Epithelial cell of prostate (primary cell): ENCODE results near the gene HHATL.
"Not testable (repeated sequence)": the region's sequence is repeated elsewhere in the genome, so short reads cannot be mapped to it uniquely, and the experiment has no call there.

ENCODE experiments used
- DNase-seq: peaks from one replicate; pipeline ENCODE4 v3.0.0-alpha.2; 2011; ENCODE audit warnings: low read depth, low spot score
- H3K27ac ChIP-seq: fragments of 450-650 bp; 2 replicates; pipeline ENCODE4 v1.5.1; 2017; ENCODE audit warnings: mild to moderate bottlenecking

HHATL gene

DNA sequence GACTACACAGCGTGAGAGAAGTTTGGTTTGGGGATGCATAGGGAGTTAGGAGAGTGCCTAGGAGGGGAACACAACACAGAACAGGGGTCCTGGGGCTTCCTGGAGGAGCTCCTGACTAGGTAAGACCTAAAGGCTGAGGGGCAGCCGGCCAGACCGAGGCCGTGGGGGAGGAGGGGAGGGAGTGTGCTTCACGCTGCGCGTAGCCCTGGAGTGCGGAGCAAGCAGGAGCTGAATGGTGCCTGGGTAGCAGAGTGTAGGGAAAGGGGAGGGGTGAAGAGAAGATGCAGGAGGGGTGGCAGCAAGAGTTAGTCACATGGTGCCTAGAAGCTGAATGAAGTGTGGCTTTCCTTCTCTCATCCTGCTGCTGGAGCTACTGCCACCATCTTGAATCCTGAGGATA is 32.4 kb upstream of the HHATL start:
- no peak overlapping the region for H3K27ac ChIP-seq
- DNase-seq = no peak

- no peak overlapping the region for H3K27ac ChIP-seq
- DNase-seq = no peak
Measured at GRCh38 chr3:42734263-42734860, 31.8 kb upstream of the HHATL start.

GRCh38 chr3:42733501-42734262 is 31.1 kb upstream of the HHATL start:
- no peak overlapping the region for H3K27ac ChIP-seq
- no peak for DNase-seq

- no peak overlapping the region for H3K27ac ChIP-seq
- DNase-seq = no peak
Measured at GRCh38 chr3:42732829-42733459, 30.3 kb upstream of the HHATL start.

- DNase-seq = no peak
- no peak overlapping the region for H3K27ac ChIP-seq
Measured at GRCh38 chr3:42732196-42732828, 29.7 kb upstream of the HHATL start.

GRCh38 chr3:42731476-42732195 is 29.0 kb upstream of the HHATL start:
- H3K27ac ChIP-seq = no peak overlapping the region
- DNase-seq = no peak

DNA sequence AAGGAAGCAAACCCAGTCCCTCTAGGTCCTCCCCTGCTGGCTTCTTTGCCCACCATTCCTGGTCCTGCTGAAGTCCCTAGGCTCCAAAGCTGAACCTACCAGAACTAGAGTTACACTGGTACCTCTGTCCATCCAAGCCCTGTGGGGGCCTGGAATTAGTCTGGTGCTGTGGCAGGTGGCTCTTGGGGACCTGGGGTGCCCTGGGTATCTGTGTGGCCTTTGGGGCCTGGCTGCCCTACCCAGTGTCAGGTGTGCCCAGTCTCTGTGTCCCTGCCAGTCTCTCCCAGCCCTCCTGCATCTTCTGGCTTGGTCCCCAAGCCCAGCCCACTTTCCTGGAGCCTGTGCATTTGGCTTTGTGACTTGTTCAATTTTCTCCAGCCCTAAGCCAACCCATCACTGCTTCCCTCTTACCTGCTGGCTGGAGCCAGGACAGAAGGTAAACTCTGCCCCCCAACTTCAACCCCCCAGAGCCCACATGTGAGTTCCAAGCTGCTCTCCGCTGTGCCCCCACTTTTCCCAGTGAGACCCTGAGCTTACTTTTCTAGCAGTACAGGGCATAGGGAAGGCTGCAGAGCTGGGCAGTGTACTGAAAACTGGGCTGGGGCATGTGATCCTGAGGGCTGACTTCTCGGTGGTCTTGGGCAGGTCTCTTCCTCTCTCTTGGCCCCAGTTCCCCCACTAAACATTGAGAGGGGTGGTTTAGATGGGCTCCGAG is 28.3 kb upstream of the HHATL start:
- no peak for DNase-seq
- H3K27ac ChIP-seq = no peak overlapping the region

DNA sequence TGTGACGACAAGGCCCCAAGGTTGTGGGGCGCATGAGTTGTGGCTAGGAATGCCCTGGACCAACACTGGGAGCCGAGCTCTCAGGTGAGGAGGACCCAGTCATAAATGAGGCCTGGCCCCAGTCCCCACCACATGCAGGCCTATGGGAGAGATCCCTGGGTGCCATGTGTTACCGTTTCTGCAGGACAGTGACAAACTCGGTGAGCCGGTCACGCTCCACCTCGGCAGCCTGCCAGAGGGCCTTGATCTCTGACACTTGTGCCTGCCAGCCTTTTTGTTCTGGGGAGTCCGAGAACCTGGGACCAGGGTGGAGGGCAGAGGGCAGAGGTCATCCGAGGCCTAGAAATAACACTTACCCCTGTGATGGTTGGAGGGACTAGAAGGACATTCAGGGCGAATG is 27.7 kb upstream of the HHATL start:
- no peak for DNase-seq
- no peak overlapping the region for H3K27ac ChIP-seq

DNA sequence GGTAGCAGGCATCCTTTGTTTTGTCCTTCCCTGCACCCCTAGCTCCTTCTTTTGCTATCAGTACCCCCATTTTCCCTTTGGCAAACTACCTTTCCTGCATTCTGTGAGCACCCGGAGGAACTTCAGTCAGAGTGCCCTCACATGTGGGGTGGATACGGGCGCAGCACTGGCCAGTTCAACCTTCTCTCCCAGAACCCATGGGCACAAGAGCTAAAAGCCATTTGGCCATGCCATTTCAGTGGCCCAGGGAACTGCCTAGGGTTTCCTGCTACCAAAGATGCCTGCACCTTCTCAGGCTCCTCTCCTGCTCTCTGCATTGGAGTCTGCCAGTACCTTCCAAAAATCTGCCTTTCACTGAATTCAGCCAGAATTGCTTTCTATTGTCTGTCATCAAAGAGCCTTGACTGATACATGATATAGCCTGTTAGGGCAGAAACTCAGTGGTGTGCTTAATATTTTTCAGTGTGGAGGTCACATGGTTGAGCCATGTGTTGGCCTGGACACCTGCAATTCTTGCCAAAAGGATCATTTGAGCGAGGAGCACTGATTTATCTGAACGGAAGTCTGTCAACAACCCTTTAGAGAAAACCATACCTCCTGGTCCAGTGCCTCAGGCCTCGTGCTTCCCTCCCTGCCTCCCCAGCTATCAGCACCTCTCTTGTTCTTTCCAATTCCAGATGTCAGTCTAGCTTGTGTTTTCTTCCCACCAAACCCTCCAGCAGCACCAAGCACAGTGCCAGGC is 27.0 kb upstream of the HHATL start:
- no peak overlapping the region for H3K27ac ChIP-seq
- DNase-seq = no peak

DNA sequence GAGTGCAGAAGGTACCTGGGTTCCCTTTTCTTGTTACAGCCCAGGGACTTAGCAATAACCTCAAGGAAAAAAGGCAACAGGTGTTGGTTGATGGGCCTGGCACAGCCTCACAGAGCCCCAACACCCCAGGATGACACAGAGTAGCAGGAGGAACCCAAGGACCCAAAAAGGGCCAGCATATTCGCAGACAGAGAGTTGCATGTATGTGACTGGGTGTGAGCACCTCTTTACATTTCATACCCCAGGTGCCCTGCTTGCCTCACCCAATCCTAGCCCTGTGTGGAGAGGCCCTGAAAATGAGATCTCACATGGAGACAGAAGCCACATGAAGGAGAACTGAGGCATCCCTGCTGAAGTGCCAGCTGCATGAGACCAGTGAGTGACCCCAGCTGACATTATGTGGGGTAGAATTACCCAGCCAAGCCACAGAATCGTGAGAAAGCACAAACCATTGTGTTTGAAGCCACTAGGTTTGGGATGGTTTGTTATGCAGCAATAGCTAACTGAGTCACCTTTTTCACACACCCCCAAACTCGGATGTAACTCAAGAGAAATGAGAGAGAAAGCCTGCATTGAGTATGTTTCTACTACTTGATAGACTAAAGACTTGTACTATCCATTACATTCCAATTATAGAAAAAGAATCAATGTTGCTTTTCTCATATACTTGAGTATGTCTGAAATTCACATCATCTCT is 26.2 kb upstream of the HHATL start:
- no peak overlapping the region for H3K27ac ChIP-seq
- DNase-seq = no peak

- no peak for DNase-seq
Measured at GRCh38 chr3:42728056-42728455, 25.5 kb upstream of the HHATL start.

GRCh38 chr3:42725454-42725853 is 22.9 kb upstream of the HHATL start:
- no peak for DNase-seq
- no peak overlapping the region for H3K27ac ChIP-seq

More at GRCh38 chr3:42728056-42728455, 25.5 kb upstream of the HHATL start:
- no peak overlapping the region for H3K27ac ChIP-seq

DNA sequence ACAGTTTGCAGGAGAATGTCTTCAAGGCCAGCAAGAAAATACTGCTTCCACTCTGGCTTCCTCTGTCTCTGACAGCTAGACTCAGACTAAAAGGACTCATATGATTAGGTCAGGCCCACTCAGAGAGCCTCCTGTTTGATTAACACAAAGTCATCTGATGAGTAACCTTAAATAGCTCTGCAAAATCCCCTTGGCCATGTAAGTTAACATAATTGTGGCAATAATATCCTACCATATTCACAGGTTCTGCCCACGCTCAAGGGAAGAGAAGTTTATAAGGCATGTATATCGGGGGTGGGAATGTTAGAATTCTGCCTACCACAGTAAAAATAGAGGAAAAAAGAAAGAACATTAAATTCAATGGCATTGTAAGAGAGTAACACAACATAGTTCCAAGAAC is 20.6 kb upstream of the HHATL start:
- no peak for DNase-seq
- no peak overlapping the region for H3K27ac ChIP-seq

DNA sequence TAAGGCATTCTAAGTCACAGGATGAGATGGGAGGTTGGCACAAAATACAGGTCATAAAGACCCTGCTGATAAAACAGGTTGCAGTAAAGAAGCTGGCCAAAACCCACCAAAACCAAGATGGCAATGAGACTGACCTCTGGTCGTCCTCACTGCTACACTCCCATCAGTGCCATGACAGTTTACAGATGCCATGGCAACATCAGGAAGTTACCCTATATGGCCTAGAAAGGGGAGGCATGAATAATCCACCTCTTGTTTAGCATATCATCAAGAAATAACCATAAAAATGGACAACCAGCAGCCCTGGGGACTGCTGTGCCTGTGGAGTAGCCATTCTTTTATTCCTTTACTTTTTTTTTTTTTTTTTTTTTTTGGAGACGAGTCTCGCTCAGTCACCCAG is 19.8 kb upstream of the HHATL start:
- not testable (repeated sequence) for H3K27ac ChIP-seq, DNase-seq

- DNase-seq = no peak
- H3K27ac ChIP-seq = no peak overlapping the region
Measured at GRCh38 chr3:42721690-42722089, 19.1 kb upstream of the HHATL start.

DNA sequence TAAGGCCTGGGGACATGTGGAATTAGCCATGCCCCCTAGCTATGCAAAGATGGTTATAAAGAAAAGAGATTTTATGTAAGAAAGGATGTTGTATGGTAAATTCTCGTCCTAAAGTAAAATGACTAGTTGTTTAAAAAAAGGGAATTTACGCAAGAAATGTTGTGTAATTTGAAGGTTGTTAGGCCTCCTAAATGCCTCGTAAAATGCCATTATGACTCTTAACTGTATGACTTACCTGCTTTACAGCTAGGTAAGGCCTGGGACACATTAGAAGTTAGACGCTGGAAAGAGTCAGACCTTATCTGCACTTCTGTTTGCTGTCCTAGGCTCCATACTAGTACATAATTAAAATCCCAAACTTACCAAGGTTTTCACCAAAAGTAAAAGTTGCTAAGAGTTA is 17.5 kb upstream of the HHATL start:
- no peak overlapping the region for H3K27ac ChIP-seq
- no peak for DNase-seq

GRCh38 chr3:42719002-42719401 is 16.4 kb upstream of the HHATL start:
- H3K27ac ChIP-seq = no peak overlapping the region
- DNase-seq = no peak

- DNase-seq = no peak
- H3K27ac ChIP-seq = no peak overlapping the region
Measured at GRCh38 chr3:42718338-42718737, 15.7 kb upstream of the HHATL start.

DNA sequence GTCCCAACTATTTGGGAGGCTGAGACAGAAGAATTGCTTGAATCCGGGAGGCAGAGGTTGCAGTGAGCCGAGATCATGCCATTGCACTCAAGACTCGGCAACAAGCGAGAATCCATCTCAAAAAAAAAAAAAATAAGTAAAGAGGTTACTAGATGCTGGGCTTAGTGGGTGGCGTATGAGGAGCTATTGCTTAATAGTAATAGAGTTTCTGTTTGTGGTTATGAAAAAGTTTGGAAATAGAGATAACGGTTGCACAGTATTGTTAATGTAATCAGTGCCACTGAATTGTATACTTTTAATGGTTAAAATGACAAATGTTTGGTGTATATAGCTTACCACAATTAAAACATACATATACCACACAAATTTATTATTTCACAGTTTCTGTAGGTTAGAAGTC is 14.7 kb upstream of the HHATL start:
- DNase-seq = no peak
- no peak overlapping the region for H3K27ac ChIP-seq
